Measurements from ENCODE around the gene CIRBP. TPM values are rescaled to one million over a fixed set of nuclear protein-coding genes. Genes with fewer than 3 reads are reported as not detected.

CIRBP gene
- total and polyA plus RNA-seq, 2 donors = 229 to 693 TPM

DNA sequence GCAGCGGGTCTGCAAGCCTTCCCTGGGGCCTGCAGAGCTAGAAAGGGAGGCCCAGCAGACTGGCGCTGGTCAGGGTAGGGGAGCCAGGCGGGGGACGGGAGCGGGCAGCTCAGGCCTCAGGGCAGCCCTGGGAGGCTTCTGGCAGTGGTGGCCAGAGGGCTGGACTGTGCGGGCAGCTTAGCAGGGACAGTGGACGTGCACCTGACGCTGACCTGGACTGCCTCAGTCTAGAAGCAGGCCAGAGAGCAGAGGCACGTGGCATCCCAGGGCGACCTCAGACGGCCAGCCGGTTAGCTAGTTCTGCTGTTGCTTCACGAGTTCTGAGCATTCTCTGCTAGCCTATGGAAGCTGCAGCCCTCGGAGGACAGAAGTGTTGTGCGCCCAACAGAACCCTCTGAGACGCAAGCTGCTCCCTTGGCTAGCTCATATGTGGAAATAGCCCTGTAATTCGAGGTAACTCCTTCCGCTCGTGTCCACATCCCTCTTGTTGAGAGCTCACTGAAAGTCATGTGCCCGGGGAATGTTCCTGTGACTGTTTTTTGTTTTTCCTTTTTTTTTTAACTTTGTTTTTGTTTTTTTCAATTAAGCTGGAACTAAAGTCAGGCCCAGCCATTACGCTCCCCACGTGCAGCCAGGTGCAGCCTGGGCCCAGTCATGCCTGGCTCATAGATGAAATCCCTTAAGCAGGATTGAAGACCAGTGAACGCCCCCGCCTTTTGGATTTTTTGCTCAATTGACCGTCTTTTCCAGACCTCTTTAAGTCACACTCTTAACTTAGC lies 4.3 kb downstream of the CIRBP start:
- no peak overlapping the region for H3K27ac ChIP-seq (ENCODE audit: low read depth in 1 of 2, low read length in 1 of 2)
- DNase-seq (ENCODE audit: low read depth in 6 of 9, low spot score in 9 of 9) = no peak
- peak overlapping the region in 1 of 2 donors; percentile 4 for H3K4me3 ChIP-seq (ENCODE audit: low read length in 2 of 2)
- H3K27me3 ChIP-seq (ENCODE audit: control insufficient read depth in 2 of 2, insufficient read depth in 1 of 2, low read length in 1 of 2) = no peaks in the 10 kb centered on the region
- H3K9me3 ChIP-seq (ENCODE audit: control insufficient read depth in 2 of 2, insufficient read depth in 1 of 2, low read length in 1 of 2) = peaks cover 0 to 13% of the 10 kb centered on the region in 2 donors
- peaks cover 47 to 71% of the 10 kb centered on the region in 2 donors for H3K36me3 ChIP-seq (ENCODE audit: control insufficient read depth in 2 of 2, insufficient read depth in 2 of 2, low read length in 1 of 2)
- WGBS = 96% methylated on average over 25 of the region's 25 CpGs
- peaks cover 37 to 74% of the 10 kb centered on the region in 2 donors for H3K4me1 ChIP-seq (ENCODE audit: control insufficient read depth in 2 of 2, insufficient read depth in 2 of 2, low read length in 2 of 2)

DNA sequence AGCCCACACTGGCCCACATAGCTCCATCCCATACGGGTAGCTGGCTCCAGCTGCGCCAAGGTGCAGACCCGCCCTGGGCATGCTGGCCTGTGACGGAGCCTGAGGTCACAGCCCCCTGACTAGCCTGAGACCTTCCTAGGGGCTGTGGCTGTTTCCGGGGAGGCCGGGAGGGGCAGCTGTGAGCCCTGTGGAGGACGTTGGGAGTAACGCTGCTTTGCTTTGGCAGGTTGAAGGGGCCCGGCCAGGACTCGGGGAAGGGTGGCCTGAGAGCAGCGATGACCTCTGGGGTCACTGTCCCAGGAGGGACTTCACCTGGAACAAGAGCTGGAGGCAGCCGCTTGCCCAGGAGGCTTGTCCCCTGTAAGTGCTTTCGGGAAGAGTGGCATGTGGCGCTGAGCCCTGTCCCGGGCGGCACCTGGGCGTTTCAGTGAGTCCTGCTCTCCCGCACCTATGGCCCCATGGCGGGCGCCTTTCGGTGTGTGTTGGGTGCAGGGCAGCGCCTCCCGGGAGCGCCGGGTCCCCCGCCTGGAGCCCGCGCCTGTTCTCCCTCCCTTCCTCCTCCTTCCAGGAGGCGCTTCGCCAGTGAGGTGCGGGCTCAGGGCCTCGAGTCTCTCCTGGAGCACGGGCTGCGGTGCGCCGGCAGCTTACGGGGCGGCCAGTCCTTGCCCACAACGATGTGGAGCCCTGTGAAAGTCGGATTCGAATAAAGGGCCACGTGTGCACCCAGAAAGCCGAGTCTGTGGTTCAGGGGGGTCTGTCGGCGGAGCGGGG lies 5.1 kb downstream of the CIRBP start:
- peaks cover 33 to 70% of the 10 kb centered on the region in 2 donors for H3K4me1 ChIP-seq (ENCODE audit: control insufficient read depth in 2 of 2, insufficient read depth in 2 of 2, low read length in 2 of 2)
- no peaks in the 10 kb centered on the region for H3K27me3 ChIP-seq (ENCODE audit: control insufficient read depth in 2 of 2, insufficient read depth in 1 of 2, low read length in 1 of 2)
- peak overlapping the region in 1 of 2 donors; percentile 39 for H3K4me3 ChIP-seq (ENCODE audit: low read length in 2 of 2)
- H3K36me3 ChIP-seq (ENCODE audit: control insufficient read depth in 2 of 2, insufficient read depth in 2 of 2, low read length in 1 of 2) = peaks cover 55 to 79% of the 10 kb centered on the region in 2 donors
- WGBS = 95% methylated on average over 46 of the region's 46 CpGs
- peak overlapping the region; percentile 89 to 100 for H3K27ac ChIP-seq (ENCODE audit: low read depth in 1 of 2, low read length in 1 of 2)
- DNase-seq (ENCODE audit: low read depth in 6 of 9, low spot score in 9 of 9) = no peak
- peaks cover 0 to 13% of the 10 kb centered on the region in 2 donors for H3K9me3 ChIP-seq (ENCODE audit: control insufficient read depth in 2 of 2, insufficient read depth in 1 of 2, low read length in 1 of 2)

DNA sequence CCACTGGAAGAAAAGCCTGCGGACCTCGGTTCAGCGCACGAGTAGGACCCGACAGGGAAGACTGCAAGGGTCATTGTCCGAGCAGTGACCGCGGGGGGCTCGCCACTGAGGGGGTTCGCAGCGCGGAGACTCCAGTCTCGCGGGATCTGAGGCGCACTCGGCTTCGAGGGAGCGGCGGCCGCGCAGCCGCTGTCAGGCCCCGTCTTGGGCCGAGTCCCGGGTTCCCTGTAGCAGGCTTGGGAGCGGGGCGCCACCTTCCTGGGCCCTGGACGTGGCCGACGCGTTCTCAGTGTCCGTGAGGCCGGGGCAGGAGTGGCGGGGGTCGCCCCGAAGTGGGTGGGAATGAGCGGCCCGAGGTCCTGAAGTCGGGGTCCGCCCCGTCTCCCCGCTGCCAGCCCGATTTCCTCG lies 5.7 kb downstream of the CIRBP start:
- 68% methylated on average over 44 of the region's 44 CpGs for WGBS
- Histone ChIP-seq H3K9me3 (ENCODE audit: control insufficient read depth in 2 of 2, insufficient read depth in 1 of 2, low read length in 1 of 2) (peaks cover 0 to 13% of the 10 kb centered on the region in 2 donors), H3K27me3 (ENCODE audit: control insufficient read depth in 2 of 2, insufficient read depth in 1 of 2, low read length in 1 of 2) (no peaks in the 10 kb centered on the region), H3K36me3 (ENCODE audit: control insufficient read depth in 2 of 2, insufficient read depth in 2 of 2, low read length in 1 of 2) (peaks cover 57 to 81% of the 10 kb centered on the region in 2 donors), H3K27ac (ENCODE audit: low read depth in 1 of 2, low read length in 1 of 2) (peak overlapping the region; percentile 89 to 100), H3K4me3 (ENCODE audit: low read length in 2 of 2) (peak overlapping the region; percentile 39 to 84), H3K4me1 (ENCODE audit: control insufficient read depth in 2 of 2, insufficient read depth in 2 of 2, low read length in 2 of 2) (peaks cover 33 to 68% of the 10 kb centered on the region in 2 donors)
- peak in 1 of 9 donors; percentile 19 for DNase-seq (ENCODE audit: low read depth in 6 of 9, low spot score in 9 of 9)

DNA sequence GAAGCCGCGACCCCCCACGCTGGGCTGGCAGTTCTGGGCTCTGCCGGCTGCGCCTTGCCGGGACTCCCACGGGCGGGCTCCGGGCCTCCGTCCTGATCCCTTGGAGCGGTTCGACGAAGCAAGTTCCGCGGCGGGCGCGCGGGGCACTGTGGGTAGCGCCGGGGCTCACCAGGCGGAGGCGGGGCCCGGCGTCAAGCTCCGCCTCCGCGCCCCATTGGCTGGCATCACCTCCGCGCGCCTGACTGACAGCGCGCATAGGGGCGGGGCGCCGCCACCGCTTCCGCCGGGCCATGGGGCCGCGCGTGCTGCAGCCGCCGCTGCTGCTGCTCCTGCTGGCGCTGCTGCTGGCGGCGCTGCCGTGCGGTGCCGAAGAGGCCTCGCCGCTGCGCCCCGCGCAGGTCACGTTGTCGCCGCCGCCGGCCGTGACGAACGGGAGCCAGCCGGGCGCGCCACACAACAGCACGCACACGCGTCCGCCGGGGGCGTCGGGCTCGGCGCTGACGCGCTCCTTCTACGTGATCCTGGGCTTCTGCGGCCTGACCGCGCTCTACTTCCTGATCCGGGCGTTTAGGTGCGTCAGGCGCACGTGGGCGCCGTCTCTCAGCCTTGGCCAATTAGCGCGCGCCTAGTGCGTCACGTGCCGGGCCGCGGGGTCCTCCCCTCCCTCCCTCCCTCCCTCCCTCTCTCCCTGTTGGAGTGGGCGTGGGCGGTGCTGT lies 6.3 kb downstream of the CIRBP start, which contains the start of gene FAM174C:
Gene FAM174C (plus strand): TSS at position 271 of the 716 bp plus-strand sequence. CDS start 20 bp downstream, at position 291.
- DNase-seq (ENCODE audit: low read depth in 6 of 9, low spot score in 9 of 9) = peak in 8 of 9 donors; percentile 87 to 97 (median 93)
- Histone ChIP-seq H3K36me3 (ENCODE audit: control insufficient read depth in 2 of 2, insufficient read depth in 2 of 2, low read length in 1 of 2) (peaks cover 57 to 76% of the 10 kb centered on the region in 2 donors), H3K9me3 (ENCODE audit: control insufficient read depth in 2 of 2, insufficient read depth in 1 of 2, low read length in 1 of 2) (peaks cover 0 to 13% of the 10 kb centered on the region in 2 donors), H3K4me1 (ENCODE audit: control insufficient read depth in 2 of 2, insufficient read depth in 2 of 2, low read length in 2 of 2) (peaks cover 28 to 62% of the 10 kb centered on the region in 2 donors), H3K27ac (ENCODE audit: low read depth in 1 of 2, low read length in 1 of 2) (peak within 1 kb of the TSS; percentile 96 to 100), H3K27me3 (ENCODE audit: control insufficient read depth in 2 of 2, insufficient read depth in 1 of 2, low read length in 1 of 2) (no peaks in the 10 kb centered on the region), H3K4me3 (ENCODE audit: low read length in 2 of 2) (peak within 1 kb of the TSS; percentile 62 to 84)
- WGBS = under 1% methylated on average over 98 of the region's 98 CpGs

DNA sequence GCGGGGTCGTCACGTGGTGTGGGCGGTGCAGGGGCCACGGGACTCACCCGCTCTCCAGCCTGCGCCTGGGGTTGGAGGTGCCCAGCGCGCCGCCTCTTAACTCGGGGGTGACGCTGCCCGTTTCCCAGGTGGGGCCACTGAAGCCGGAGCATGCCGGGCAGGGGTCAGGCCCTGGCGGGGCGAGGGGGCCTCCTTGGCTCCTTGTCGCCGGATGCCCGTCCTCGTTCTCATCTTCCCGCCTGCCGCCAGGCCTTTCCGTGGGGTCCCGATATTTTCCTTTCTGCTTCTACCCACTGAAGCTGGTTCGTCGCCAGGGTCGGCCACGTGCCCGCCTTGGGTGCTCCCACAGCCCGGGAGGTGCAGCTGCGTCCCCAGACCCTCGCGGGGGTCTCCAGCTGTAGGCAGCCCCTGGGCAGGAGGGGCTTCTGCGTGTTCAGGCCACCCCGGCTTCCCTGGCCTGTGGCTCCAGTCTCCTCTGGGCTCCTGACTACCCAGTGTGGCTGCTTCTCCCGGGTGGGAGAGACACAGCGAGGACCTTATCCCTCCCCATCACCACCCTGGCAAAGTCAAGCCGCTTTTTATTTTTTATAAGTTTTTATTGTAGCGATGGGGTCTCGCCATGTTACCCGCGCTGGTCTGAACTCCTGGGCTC lies 7.0 kb downstream of the CIRBP start:
- Histone ChIP-seq H3K9me3 (ENCODE audit: control insufficient read depth in 2 of 2, insufficient read depth in 1 of 2, low read length in 1 of 2) (peaks cover 0 to 8% of the 10 kb centered on the region in 2 donors), H3K27me3 (ENCODE audit: control insufficient read depth in 2 of 2, insufficient read depth in 1 of 2, low read length in 1 of 2) (no peaks in the 10 kb centered on the region), H3K4me1 (ENCODE audit: control insufficient read depth in 2 of 2, insufficient read depth in 2 of 2, low read length in 2 of 2) (peaks cover 22 to 55% of the 10 kb centered on the region in 2 donors), H3K36me3 (ENCODE audit: control insufficient read depth in 2 of 2, insufficient read depth in 2 of 2, low read length in 1 of 2) (peaks cover 52 to 69% of the 10 kb centered on the region in 2 donors), H3K4me3 (ENCODE audit: low read length in 2 of 2) (peak overlapping the region; percentile 62 to 84), H3K27ac (ENCODE audit: low read depth in 1 of 2, low read length in 1 of 2) (peak overlapping the region; percentile 96 to 100)
- no peak for DNase-seq (ENCODE audit: low read depth in 6 of 9, low spot score in 9 of 9)
- 5% methylated on average over 43 of the region's 43 CpGs for WGBS

DNA sequence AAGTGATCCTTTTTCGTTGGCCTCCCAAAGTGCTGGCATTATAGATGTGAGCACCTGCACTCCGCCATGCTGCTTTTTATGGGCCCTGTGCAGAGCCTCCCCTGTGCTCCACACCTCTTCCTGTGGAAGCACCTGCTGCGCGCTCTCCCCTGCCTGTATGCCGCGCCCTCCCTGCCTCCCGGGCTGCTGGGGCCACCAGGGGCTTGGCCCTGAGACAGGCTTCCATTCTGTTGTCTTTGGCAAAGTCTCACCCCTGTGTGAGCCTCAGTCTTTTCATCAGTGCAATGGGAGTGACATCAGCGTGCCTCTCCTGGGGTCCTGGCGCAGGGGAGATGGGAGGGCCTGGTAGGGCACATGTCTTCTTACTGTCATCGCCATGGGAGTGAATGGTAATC lies 7.5 kb downstream of the CIRBP start:
- peaks cover 47 to 64% of the 10 kb centered on the region in 2 donors for H3K36me3 ChIP-seq (ENCODE audit: control insufficient read depth in 2 of 2, insufficient read depth in 2 of 2, low read length in 1 of 2)
- peaks cover 0 to 8% of the 10 kb centered on the region in 2 donors for H3K9me3 ChIP-seq (ENCODE audit: control insufficient read depth in 2 of 2, insufficient read depth in 1 of 2, low read length in 1 of 2)
- DNase-seq (ENCODE audit: low read depth in 6 of 9, low spot score in 9 of 9) = peak in 2 of 9 donors; percentile 59 to 74
- peak overlapping the region; percentile 62 to 84 for H3K4me3 ChIP-seq (ENCODE audit: low read length in 2 of 2)
- WGBS = 32% methylated on average over 10 of the region's 10 CpGs
- peaks cover 18 to 50% of the 10 kb centered on the region in 2 donors for H3K4me1 ChIP-seq (ENCODE audit: control insufficient read depth in 2 of 2, insufficient read depth in 2 of 2, low read length in 2 of 2)
- H3K27me3 ChIP-seq (ENCODE audit: control insufficient read depth in 2 of 2, insufficient read depth in 1 of 2, low read length in 1 of 2) = no peaks in the 10 kb centered on the region
- peak overlapping the region; percentile 96 to 100 for H3K27ac ChIP-seq (ENCODE audit: low read depth in 1 of 2, low read length in 1 of 2)

DNA sequence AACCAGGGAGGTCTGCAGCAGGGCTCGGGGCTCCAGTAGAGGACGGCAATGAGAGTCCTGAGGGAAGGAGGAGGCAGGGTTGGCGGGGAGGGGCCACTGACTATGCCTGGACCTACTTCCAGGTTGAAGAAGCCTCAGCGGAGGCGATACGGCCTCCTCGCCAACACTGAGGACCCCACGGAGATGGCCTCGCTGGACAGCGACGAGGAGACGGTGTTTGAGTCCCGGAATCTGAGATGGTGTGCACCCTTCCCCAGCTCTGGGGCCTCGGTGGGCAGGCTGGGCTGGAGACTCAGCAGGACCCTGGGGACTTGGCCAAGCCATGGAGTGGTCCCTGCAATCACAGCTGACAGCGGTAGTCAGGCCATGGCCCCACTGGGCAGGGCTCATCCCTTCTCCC lies 7.9 kb downstream of the CIRBP start:
- H3K27me3 ChIP-seq (ENCODE audit: control insufficient read depth in 2 of 2, insufficient read depth in 1 of 2, low read length in 1 of 2) = no peaks in the 10 kb centered on the region
- H3K9me3 ChIP-seq (ENCODE audit: control insufficient read depth in 2 of 2, insufficient read depth in 1 of 2, low read length in 1 of 2) = peaks cover 0 to 8% of the 10 kb centered on the region in 2 donors
- no peak overlapping the region for H3K4me3 ChIP-seq (ENCODE audit: low read length in 2 of 2)
- DNase-seq (ENCODE audit: low read depth in 6 of 9, low spot score in 9 of 9) = no peak
- WGBS = 96% methylated on average over 15 of the region's 15 CpGs
- peaks cover 42 to 59% of the 10 kb centered on the region in 2 donors for H3K36me3 ChIP-seq (ENCODE audit: control insufficient read depth in 2 of 2, insufficient read depth in 2 of 2, low read length in 1 of 2)
- peak overlapping the region; percentile 96 to 100 for H3K27ac ChIP-seq (ENCODE audit: low read depth in 1 of 2, low read length in 1 of 2)
- H3K4me1 ChIP-seq (ENCODE audit: control insufficient read depth in 2 of 2, insufficient read depth in 2 of 2, low read length in 2 of 2) = peaks cover 18 to 46% of the 10 kb centered on the region in 2 donors

DNA sequence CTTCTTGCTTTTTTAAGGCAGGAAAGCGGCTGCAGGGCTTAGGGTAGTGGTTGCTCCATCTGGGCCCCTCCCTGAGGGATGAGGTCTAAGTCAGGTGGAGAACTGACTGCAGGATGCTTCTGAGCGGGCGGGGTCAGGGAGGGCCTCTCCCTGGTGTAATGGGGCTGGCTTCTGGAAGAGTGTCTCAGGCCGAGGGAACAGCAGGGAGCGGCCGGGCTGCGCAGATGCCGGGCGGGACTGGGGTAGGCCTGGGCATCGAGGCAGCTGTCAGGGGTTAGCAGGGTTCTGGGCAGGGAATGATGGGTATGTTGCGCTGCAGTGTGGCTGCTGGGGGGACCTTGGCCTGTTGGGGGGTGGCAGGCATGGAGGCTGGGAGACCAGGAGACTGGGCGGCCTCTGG lies 8.9 kb downstream of the CIRBP start:
- 94% methylated on average over 12 of the region's 12 CpGs for WGBS
- Histone ChIP-seq H3K4me1 (ENCODE audit: control insufficient read depth in 2 of 2, insufficient read depth in 2 of 2, low read length in 2 of 2) (peaks cover 18 to 37% of the 10 kb centered on the region in 2 donors), H3K4me3 (ENCODE audit: low read length in 2 of 2) (no peak overlapping the region), H3K27me3 (ENCODE audit: control insufficient read depth in 2 of 2, insufficient read depth in 1 of 2, low read length in 1 of 2) (peaks cover 1 to 6% of the 10 kb centered on the region in 2 donors), H3K36me3 (ENCODE audit: control insufficient read depth in 2 of 2, insufficient read depth in 2 of 2, low read length in 1 of 2) (peaks cover 35 to 49% of the 10 kb centered on the region in 2 donors), H3K9me3 (ENCODE audit: control insufficient read depth in 2 of 2, insufficient read depth in 1 of 2, low read length in 1 of 2) (peaks cover 0 to 8% of the 10 kb centered on the region in 2 donors), H3K27ac (ENCODE audit: low read depth in 1 of 2, low read length in 1 of 2) (no peak overlapping the region)
- DNase-seq (ENCODE audit: low read depth in 6 of 9, low spot score in 9 of 9) = no peak

Data from thymus (tissue), 11 donors.